Prostate gland (tissue), 2 donors: ENCODE measurements around the gene FAM184B.

Source experiments
- CTCF ChIP-seq, 4 experiments: fragments of 200-600 bp in 2 of 4; fragments of 450-650 bp in 2 of 4; sonication (generic) in 2 of 4; IDR thresholded peaks; 1 replicate in 3 of 4; 2 replicates in 1 of 4; pipeline ENCODE4 v1.5.1; 2016 to 2019; ENCODE audit warnings: antibody characterized with exemption in 4 of 4, mild to moderate bottlenecking in 2 of 4, moderate library complexity in 2 of 4
- POLR2A ChIP-seq: fragments of 450-650 bp; IDR thresholded peaks from one replicate; pipeline ENCODE4 v1.6.1; 2016; ENCODE audit warnings: antibody characterized with exemption, mild to moderate bottlenecking

GRCh38 chr4:17705107-17705506, 76.3 kb downstream of the FAM184B start:
- TF ChIP-seq CTCF (IDR thresholded peaks at IDR 0.05) (no peak), POLR2A (no peak)
